HG03066 (cell line): ENCODE data around the gene OTOF.

Source experiments
- ATAC-seq: cut with Tn5 transposase; IDR thresholded peaks from one replicate; pipeline ENCODE4 v1.9.1; 2021; ENCODE audit warnings: low read depth; ENCODE audit not compliant: unreplicated experiment

The OTOF gene

DNA sequence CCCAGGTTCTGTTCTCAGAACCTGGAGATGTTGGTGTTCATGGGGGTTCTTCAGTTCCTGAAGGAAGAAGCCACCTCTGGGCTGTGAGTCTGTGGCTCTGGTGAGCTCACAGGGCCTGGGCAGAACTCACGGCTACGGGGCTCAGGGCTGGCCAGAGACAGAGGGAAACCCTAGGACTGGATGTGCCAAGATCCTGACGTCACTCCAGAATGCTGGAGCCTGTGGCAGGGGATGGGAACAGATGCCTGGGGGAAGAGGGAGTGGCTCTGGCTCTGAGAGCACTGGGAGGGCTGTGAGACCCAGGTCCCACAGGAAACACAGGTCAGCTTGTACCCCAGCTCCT is at the start of gene OTOF:
TSS of gene OTOF (minus strand) at position 214 of the 343 bp plus-strand sequence.
- no peak for ATAC-seq

DNA sequence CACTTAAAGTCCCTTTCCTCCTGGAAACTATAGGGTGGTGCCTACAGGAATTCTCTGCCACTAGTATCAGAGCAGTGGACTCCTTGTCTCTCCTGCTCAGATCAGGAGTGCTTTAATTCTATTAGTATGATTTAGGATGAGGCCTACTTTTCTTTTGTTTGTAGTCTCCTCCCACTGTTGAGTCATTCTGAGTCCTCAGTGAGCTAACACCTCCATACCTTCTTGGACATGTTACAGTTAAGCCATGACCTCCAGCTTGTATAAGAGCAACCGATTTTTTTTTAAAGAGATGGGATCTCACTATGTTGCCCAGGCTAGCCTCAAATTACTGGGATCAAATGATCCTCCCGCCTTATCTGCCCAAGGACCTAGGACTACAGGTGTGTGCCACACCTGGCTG is 48.7 kb upstream of the OTOF start:
- no peak for ATAC-seq

DNA sequence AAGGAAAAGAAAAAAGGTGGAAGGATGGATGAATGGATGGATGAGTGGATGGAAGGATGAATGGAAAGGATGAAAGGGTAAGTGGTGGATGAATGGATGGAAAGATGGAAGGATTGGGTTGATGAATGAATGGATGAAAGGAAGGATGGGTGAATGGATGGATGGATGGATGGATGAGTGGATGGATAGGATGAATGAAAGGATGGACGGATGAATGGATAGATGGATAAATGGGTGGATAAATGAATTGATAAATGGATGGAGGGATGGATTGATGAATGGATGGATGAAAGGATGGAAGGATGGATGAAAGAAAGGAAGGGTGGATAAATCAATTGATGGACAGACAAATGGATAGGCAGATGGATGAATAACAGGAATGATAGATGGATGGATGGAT is 48.2 kb upstream of the OTOF start:
- ATAC-seq = no peak

DNA sequence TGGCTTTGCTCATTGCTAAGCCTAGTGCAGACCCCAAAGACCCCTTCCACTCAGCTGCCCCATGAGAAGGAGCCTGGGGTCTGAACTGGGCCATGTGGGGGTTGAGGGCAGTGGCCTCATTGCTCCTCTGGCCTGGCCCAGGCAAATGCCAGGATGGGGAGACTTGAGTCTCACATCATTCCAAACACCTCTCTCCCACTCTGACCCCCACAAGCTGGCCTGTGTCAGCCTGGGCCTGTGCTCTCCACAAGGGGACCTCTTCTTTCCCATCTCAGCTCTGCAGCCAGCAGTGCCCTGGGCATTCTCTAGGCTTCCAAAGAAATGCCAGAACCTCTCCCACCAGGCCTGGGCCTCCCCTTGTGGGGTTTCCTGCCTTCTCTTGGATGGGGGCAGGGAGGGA is 45.8 kb upstream of the OTOF start:
- ATAC-seq = no peak

DNA sequence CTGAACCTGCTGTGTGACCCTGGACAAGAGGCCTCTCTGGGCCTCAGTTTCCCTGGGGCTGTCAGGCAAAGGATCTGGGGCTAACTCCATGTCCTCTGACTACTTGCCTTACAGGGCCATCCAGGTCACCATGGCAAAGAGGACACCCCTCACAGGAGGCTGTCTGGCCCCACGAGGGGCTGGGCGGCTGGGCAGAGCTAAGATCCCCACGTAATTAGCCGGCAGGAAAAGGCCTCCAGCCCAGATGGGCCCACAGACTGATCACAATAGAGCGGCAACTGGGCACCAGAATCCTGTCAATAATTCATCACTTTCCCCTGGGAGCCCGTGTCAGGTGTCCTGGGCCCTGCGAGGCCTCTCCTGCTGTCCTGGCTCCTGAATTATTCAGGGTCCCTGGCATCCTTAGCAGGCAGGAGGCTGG is 44.8 kb upstream of the OTOF start:
- ATAC-seq = no peak

DNA sequence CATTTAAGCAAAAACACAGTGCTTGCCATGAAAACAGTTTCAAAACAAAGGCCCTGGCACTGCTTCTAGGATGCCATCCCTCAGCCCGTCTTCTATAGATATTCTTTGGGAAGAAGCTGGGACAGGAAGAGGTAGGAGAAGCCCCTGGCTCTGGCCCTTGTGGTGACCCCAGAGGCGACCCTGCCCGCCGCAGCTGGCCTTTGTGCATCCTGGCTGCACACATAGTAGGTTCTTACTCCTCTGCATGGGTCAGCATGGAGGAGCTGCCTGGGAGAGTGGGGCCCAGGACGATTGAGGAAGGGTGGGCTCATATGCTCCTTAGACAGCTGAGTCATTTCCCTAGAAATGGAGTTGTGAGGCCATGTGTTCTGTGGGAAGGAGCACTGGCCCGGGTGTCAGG is 44.4 kb upstream of the OTOF start:
- ATAC-seq = no peak

DNA sequence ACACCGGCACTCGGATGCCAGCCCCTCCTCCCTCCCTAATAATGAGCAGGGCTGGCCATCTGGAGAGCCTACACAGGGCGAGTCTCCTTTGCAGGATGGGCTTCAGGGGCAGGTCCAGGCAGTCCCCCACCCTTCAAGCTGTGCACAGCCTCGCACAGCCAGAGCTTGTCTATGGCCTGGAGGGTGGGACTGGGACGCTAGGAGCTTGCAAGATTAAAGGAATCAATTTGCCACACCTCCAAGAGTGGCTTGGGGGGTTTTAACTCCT is 43.9 kb upstream of the OTOF start:
- no peak for ATAC-seq

DNA sequence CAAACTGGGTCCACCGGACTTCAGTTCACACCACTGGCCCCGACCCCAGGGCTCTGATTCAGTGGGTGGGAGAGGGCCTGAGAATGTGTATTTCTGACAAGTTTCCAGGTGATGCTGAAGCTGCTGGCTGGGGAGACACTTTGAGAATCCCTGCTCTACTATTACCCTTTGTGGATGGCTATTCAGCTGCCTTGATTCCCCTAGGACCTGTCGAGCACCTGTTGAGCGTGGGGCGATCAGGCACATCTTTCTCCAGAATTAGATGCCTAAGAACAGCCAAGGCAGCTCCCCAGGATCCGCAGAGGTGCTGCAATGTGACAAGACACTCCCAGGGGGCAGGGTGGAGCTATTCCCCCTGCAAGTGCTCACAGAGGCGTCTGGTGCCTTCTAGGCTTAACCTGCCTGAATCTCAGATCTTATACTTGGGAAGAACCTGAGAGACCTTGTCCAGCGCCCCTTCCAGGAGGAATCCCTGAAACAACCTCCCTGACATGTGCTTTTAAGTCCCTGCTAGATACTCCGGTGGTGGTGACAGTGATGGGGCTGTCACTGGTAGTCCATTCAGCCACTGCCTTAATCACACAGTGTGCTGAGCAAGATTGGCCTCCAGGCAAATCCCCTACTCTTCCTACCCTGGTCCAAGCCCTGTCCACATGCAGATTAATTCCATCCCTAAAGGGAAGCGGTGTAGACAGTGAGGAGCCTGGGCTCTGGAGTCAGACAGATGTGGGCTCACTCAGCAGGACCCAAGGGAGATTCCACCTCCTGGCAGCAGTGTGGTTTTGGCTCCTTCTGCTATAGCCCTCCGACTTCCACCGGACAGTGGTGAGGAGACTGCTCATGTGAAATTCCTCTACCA is 43.4 kb upstream of the OTOF start:
- ATAC-seq = no peak

DNA sequence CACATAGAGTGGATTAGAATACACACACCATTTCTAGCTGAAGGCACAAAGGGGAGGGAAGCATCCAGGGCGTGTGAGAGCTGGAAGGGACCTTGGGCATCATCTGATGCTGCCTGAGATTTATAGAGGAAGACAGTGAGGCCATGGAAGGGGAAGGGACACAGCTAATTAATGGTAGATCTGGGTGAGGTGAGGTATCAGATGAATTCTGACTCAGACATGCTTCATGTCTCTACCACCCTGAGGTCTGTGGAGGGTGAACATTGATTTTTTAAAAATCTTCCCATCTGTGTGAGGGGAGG is 42.2 kb upstream of the OTOF start:
- ATAC-seq = no peak

DNA sequence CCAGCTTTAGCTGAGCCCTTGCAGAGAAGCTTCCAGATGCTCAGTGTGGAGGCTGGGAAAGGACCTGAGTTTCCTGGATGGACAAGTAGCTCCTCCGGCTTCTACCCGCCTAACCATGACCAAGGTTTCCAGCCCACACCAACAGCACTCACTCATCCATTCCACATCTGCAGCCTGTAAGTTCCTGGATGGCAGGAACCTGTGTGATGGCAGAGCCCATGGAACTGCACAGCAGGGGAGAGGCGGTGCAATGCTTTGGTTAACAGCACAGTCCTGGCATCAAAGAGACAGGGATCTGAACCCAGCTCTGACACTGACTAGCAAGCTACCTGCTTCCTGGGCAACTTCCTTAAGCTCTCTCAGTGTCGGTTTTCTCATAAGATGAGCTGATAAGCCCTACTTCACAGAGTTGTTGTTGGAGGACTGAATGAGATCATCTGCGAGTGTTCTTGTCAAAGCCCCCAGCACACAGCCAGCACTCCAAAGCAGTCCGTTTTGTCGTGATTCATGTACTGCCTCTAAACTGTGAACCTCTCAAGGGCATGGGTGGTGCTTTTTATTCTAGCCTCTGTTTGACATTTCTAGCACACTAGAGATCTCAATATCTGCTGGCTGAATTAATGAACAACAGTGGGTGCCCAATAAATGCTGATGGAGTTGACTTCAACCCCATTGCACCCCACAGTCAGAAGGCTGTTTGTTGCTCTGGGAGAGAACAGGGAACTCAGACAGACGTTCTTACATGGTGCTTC is 41.6 kb upstream of the OTOF start:
- no peak for ATAC-seq

DNA sequence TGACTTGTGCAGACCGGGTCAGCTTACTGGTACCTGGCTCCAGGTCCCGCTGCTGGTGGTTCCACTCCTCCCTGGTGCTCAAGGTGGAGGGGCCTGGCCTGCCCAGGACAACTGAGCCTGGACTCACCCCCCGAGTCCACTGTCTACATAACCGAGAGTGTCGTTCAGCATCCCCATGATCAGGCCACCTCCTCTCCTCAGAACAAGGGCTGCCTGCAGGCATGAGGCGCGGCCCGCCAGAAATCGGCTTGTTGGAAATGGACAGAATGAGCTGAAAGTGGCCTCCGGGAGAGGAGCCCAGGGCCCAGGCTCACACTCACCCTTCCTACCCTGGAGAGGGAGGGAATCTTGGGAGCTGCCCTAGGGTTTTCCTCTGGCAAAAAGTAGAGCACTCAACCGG is 38.9 kb upstream of the OTOF start:
- ATAC-seq = no peak

DNA sequence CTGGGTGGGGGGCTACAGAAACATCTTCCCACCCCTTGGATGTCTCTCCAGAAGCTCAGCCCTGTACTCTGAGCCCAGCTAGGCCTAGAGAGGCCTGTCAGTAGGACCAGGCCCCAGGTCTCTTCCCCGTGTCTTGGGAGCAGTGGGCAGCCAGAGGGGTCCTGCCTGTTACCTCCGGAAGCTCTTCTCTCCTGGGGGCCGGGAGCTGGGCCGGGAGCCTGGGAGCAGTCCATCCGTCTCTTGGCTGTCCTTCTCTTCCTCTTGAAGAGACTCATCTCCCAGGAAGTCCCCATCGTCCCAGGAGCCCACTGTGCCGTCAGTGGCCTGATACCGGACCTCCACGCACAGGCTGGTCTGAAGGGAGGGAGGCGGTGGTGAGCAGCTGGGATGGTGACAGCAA is 38.3 kb upstream of the OTOF start:
- ATAC-seq = no peak

DNA sequence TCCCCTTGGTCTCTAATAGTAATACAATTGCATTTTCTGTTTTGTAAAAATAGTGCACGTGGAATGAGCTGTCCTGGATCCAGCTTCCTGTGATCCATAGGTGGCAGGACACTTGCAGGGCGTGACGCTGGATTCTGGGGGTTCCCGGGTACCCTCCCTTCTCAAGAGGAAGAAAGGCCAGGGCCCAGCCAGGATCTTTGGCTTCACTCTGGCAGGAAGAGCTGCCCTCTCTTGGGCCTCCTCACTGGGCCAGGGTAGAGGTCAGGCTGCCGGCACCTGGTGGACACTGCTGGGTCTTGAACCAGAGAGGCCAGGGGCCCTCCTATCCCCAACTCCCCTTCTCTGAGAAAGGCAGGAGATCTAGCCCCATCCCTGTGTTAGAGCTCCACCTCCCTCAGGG is 37.8 kb upstream of the OTOF start:
- no peak for ATAC-seq

DNA sequence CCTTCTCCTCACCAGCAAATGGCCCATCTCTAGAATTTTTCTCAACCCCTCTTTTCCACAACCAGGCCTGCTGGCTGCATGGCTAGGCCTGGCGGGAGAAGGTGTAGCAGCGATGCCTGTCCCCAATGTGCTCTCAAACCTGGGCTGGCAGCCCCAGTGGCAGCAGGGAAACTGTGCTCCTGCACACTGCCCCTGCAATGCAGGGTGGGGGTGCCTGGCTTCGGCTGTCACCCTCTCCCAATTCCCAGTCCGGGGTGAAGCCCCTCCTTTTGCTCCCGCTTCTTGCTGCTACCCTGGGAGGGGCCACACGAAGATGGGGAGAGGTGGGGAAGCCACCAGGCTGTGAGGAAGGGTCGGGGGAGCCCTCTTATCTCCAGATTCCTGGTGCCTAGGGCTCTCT is 36.1 kb upstream of the OTOF start:
- no peak for ATAC-seq

DNA sequence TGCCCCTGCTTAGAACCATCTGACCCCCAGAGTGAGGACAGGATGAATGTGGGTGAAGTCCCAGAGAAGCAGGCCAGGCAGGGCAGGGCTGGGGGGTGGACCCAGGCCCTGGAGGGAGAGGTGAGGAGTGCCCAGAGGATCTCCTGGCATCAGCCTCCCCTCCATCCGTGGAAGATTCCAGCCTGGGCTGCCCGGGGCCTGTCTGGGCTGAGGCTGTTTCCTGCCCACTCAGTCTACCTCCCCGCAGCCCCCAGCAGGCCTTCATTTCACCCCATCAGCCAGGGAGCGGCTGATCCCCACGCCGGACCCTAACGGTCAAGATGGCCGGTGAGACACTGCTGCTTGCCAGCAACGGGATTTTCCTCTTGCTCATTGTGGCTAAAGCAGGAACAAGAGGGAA is 35.3 kb upstream of the OTOF start:
- ATAC-seq = no peak

DNA sequence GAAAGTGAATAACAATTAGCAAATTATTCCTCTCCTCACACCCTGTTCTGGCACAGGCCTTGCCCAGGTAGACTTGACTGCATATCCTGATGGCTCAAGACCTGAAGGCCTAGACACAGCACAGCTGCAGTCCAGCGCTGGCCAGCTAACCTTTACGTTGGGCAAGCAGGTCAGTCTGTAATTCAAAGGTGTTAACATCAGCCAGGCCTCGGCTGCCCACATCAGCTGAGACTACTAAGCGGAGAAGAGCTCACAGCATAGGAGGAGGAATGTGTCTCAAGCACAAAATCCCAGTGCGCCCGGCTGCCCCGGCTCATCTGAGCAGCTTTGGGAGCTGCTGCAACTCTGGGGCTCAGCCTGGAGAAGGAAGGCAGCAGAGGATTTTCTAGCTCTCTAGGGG is 33.5 kb upstream of the OTOF start:
- ATAC-seq = no peak

DNA sequence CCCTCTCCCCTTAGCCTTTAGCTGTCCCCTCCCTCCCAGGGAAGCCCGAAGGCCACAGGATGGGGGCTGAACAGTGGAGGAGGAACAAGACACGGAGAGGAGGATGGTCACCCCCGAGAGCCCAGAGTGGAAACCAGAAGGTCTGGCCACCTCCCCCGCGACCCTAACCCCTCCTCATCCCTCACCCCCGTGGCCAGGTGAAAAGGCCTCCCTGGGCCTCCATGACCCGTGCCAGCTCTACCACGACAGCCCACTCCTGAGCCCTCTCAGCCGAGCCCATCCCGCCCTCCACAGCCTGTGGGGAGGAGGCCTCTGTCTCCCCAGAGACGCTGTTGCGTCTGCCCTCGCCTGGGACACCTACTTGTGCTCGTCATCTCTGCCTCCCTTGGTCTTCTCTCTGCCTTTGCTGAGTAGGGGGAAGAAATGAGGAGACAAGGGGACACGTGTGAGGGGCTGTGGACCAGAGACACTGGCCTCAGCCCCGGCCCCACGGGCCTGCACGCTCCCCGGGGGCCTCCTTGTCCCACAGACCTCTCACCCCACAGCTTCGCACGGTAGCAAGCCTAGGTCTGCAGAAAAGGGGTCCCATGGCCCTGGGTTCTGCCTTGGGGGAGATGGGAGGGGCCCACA is 32.5 kb upstream of the OTOF start:
- ATAC-seq = no peak

DNA sequence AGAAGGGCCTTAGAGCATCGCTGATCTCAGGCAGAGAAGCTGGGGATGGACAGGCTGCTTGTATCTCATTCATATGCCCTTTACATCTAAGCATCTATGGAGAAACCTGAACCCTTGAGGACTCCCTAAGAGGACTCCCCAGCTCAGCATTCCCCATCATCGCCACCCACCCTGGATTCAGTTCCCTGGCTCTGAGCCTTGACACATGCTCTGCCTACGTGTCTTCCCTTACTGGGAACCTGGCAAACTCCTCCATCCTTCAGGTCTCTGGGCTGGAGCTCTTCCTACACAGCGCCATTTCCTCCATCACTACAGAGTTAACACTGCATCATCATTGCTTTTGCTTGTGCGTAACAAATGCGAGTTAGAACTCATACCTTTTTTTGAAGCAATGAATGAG is 31.2 kb upstream of the OTOF start:
- ATAC-seq = no peak

DNA sequence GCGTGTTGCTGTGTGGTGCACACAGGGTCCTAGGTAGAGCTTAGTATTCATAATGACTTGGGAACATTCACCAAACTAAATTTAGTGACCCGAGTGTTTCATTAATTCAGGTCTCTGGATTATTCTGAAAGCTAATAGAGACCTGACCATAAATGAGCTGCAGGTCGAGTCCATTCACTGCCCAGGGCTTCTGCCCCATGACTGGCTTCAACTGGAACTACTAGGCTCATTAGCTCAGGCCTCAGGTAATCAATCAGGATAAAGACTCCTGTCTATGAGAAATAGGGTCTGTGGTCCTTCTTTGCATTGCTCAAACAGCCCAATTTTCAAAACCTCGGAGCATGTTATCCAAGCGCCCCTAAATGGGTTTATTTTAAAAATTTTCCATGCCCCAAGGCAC is 30.0 kb upstream of the OTOF start:
- ATAC-seq = no peak

DNA sequence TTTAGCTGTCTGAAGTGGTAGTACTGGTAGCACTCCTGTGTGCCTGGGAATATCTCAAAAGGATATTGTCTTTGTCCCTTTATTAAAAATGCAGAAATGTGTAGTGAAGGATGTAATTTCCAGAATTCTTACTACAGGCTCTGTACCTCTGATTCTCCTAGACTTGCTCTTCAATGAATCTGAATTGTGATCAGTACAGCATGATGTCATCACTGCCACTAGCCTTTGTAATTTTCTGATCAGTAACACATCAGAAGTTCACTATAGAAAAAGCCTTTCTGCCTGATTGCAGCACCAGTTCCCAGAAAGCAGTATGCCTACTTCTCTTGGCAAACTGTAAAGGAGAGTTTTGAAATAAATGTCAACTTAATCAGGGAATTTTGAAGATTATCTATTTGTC is 29.2 kb upstream of the OTOF start:
- no peak for ATAC-seq

DNA sequence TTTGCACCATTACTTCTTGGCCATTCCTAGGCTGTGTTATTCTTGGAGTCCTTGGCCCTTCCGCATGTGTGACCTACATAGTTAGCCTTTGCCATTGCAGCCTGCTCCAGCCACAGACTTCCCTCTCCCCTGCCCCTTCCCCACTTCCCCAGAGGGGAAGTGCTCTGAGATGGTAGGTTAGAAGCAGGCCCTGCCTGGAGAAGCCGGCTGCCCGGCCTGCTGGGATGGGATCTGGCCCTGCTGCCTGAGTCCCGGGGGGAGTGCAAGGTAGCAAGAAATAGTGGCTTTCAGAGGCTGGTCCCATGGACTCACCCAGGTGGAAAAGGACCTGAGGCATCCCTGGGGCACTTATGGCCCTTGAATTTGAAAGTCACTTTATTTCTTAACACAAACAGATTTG is 28.4 kb upstream of the OTOF start:
- ATAC-seq = no peak

DNA sequence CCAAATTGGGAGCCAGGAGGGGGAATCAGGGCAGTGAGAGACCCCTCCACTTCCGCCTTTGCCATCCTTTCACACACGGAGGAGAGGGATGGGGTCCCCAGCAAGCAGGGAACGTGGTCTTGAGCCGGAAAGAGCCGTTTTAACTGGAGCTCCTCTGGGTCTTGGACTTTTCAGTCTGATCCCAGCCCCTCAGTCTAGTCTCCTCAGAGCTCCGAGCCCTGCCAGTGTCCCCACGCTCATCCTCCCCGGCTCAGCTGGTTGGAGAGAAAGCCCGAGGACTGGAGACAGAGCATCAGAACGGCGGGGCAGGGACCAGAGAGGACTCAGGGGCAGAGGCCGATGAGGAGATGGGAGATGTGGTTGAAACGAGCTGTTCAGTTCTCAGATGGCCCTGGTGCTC is 26.1 kb upstream of the OTOF start:
- ATAC-seq = no peak
